SK-N-SH (cell line): ENCODE results near the gene TUBGCP3. TPM values are rescaled to one million over a fixed set of nuclear protein-coding genes. Genes with fewer than 3 reads are reported as not detected.

Experiments used
- CTCF ChIA-PET: fragments of 300-600, 350-600 bp; formaldehyde crosslinking; extraction: SDS; loops from one replicate; lab custom pipeline; 2021; lab: Yijun Ruan, JAX
- POLR2A ChIA-PET: fragments of 350-600 bp; sonication (Branson Sonifier 250); formaldehyde crosslinking; extraction: SDS; loops from one replicate; lab custom pipeline; 2020; ENCODE audit warnings: antibody characterized with exemption, inconsistent platforms; lab: Yijun Ruan, JAX
- DNase-seq: peaks from one replicate; pipeline ENCODE4 v3.0.0; 2012
- H2AFZ ChIP-seq: fragments of 200-600 bp; sonication (generic); 2 replicates; pipeline ENCODE4 v1.8.1; 2016; ENCODE audit warnings: antibody characterized with exemption, mild to moderate bottlenecking, low read depth
- H3F3A ChIP-seq: fragments of 200-600 bp; sonication (generic); replicated peaks from 2 replicates; pipeline ENCODE3; 2016; ENCODE audit warnings: antibody characterized with exemption, mild to moderate bottlenecking; ENCODE audit not compliant: insufficient read depth
- H3K27ac ChIP-seq, 2 experiments: fragments of 200-500 bp in 1 of 2; fragments of 200-600 bp in 1 of 2; sonication (Bioruptor generic) in 1 of 2; sonication (generic), shearing (Covaris generic) in 1 of 2; 2 replicates each; pipeline versions ENCODE4 v1.5.1 to v1.6.1; 2014 to 2016; ENCODE audit warnings: low read depth in 2 of 2, inconsistent platforms in 1 of 2, low read length in 1 of 2, mild to moderate bottlenecking in 1 of 2, mixed read lengths in 1 of 2
- H3K27me3 ChIP-seq: fragments of 200-600 bp; sonication (generic), shearing (Covaris generic); 2 replicates; pipeline ENCODE4 v1.6.1; 2016; ENCODE audit warnings: mixed run types; ENCODE audit not compliant: insufficient read depth
- H3K36me3 ChIP-seq, 2 experiments: fragments of 200-500 bp in 1 of 2; fragments of 200-600 bp in 1 of 2; sonication (Bioruptor generic) in 1 of 2; sonication (generic) in 1 of 2; replicated peaks in 1 of 2; 2 replicates each; pipeline versions ENCODE3 to v1.5.1; 2014 to 2016; ENCODE audit warnings: low read length in 1 of 2, mild to moderate bottlenecking in 1 of 2; ENCODE audit not compliant: insufficient read depth in 2 of 2, control insufficient read depth in 1 of 2
- H3K4me1 ChIP-seq, 2 experiments: fragments of 200-500 bp in 1 of 2; fragments of 200-600 bp in 1 of 2; sonication (Bioruptor generic) in 1 of 2; sonication (generic), shearing (Covaris generic) in 1 of 2; 2 replicates each; pipeline versions ENCODE4 v1.5.1 to v1.6.1; 2014 to 2016; ENCODE audit warnings: low read depth in 1 of 2, low read length in 1 of 2, mixed run types in 1 of 2; ENCODE audit not compliant: insufficient read depth in 2 of 2, control insufficient read depth in 1 of 2
- H3K4me2 ChIP-seq: fragments of 200-600 bp; sonication (generic), shearing (Covaris generic); 2 replicates; pipeline ENCODE4 v1.6.1; 2017; ENCODE audit warnings: mixed run types
- H3K4me3 ChIP-seq, 2 experiments: fragments of 200-500 bp in 1 of 2; fragments of 200-600 bp in 1 of 2; sonication (Bioruptor generic) in 1 of 2; sonication (generic), shearing (Covaris generic) in 1 of 2; 2 replicates each; pipeline versions ENCODE4 v1.5.1 to v1.8.1; 2014 to 2016; ENCODE audit warnings: low read depth in 2 of 2, inconsistent platforms in 1 of 2, low read length in 1 of 2, mild to moderate bottlenecking in 1 of 2, mixed read lengths in 1 of 2, moderate library complexity in 1 of 2
- H3K79me2 ChIP-seq: fragments of 200-600 bp; sonication (generic); 2 replicates; pipeline ENCODE4 v1.8.1; 2017; ENCODE audit warnings: mild to moderate bottlenecking; ENCODE audit not compliant: insufficient read depth
- H3K9ac ChIP-seq: fragments of 200-600 bp; sonication (generic); 2 replicates; pipeline ENCODE4 v1.6.1; 2017; ENCODE audit warnings: mixed run types
- H3K9me2 ChIP-seq: fragments of 200-600 bp; sonication (generic); 2 replicates; pipeline ENCODE4 v1.6.1; 2017; ENCODE audit warnings: mixed run types
- H3K9me3 ChIP-seq: fragments of 200-600 bp; sonication (generic); 2 replicates; pipeline ENCODE4 v1.6.1; 2017; ENCODE audit warnings: mixed run types, mild to moderate bottlenecking, moderate library complexity
- H4K20me1 ChIP-seq: fragments of 200-600 bp; sonication (generic); 2 replicates; pipeline ENCODE4 v1.6.1; 2017; ENCODE audit warnings: mild to moderate bottlenecking, mixed run types; ENCODE audit not compliant: insufficient read depth
- CHD2 ChIP-seq: fragments of 150-350 bp; IDR thresholded peaks from 2 replicates; pipeline ENCODE4 v1.6.1; 2018; ENCODE audit warnings: low read length; ENCODE audit not compliant: partially characterized antibody
- EP300 ChIP-seq, 2 experiments: IDR thresholded peaks; 2 replicates each; pipeline versions ENCODE4 v1.4.0 to v1.6.1; 2012; ENCODE audit warnings: borderline replicate concordance in 1 of 2, low read depth in 1 of 2, low read length in 1 of 2
- FOSL2 ChIP-seq: IDR thresholded peaks from 2 replicates; pipeline ENCODE4 v1.4.0; 2012; ENCODE audit warnings: low read depth, mild to moderate bottlenecking, moderate library complexity, borderline replicate concordance
- GABPA ChIP-seq: IDR thresholded peaks from 2 replicates; pipeline ENCODE4 v1.4.0; 2012; ENCODE audit warnings: low read depth, mild to moderate bottlenecking
- GATA2 ChIP-seq: sonication (generic); formaldehyde crosslinking; IDR thresholded peaks from 2 replicates; pipeline ENCODE4 v1.5.0; 2020; ENCODE audit warnings: mild to moderate bottlenecking, missing genetic modification reagents
- MEF2A ChIP-seq: IDR thresholded peaks from 2 replicates; pipeline ENCODE4 v1.4.0; 2012; ENCODE audit warnings: low read depth, borderline replicate concordance
- MXI1 ChIP-seq: IDR thresholded peaks from 2 replicates; pipeline ENCODE4 v1.6.1; 2012; ENCODE audit warnings: mild to moderate bottlenecking, low read depth, low read length, improper control_type of control experiment
- NFIC ChIP-seq: IDR thresholded peaks from 2 replicates; pipeline ENCODE4 v1.4.0; 2012; ENCODE audit warnings: borderline replicate concordance
- RAD21 ChIP-seq: IDR thresholded peaks from 2 replicates; pipeline ENCODE4 v1.6.1; 2012; ENCODE audit warnings: mild to moderate bottlenecking, low read length
- RCOR1 ChIP-seq: fragments of 150-350 bp; IDR thresholded peaks from 2 replicates; pipeline ENCODE4 v1.6.1; 2017; ENCODE audit warnings: antibody characterized with exemption, low read length
- TEAD4 ChIP-seq: IDR thresholded peaks from 2 replicates; pipeline ENCODE4 v1.4.0; 2012; ENCODE audit warnings: mild to moderate bottlenecking, borderline replicate concordance; ENCODE audit not compliant: insufficient read depth
- YY1 ChIP-seq: IDR thresholded peaks from 2 replicates; pipeline ENCODE4 v1.4.0; 2012; ENCODE audit warnings: low read depth, mild to moderate bottlenecking
- WGBS: methylation state at CpG from one replicate; pipeline ENCODE4 v1.1.6; 2017; ENCODE audit warnings: low lambda C conversion rate; 5-methylcytosine and 5-hydroxymethylcytosine counted together
- polyA plus RNA-seq, 3 experiments: library from polyadenylated mRNA; depleted of rRNA; stranded (reverse); fragments of >200 nt; gene quantifications; 2 replicates each; pipeline ENCODE4 v1.2.3, GENCODE V29; 2012
- TF ChIP-seq, protein P1 (sequence below): fragments of 150-350 bp; IDR thresholded peaks from 2 replicates; pipeline ENCODE4 v1.6.1; 2016; ENCODE audit warnings: mild to moderate bottlenecking, low read depth, low read length
- TF ChIP-seq, protein P2 (sequence below): IDR thresholded peaks from 2 replicates; pipeline ENCODE4 v1.4.0; 2012; ENCODE audit warnings: low read depth
- TF ChIP-seq, protein P3 (sequence below): fragments of 150-350 bp; IDR thresholded peaks from 2 replicates; pipeline ENCODE4 v1.6.1; 2017; ENCODE audit warnings: antibody characterized with exemption, low read length, low read depth, borderline replicate concordance
- TF ChIP-seq, protein P4 (sequence below): IDR thresholded peaks from 2 replicates; pipeline ENCODE4; 2012
- TF ChIP-seq, protein P5 (sequence below): IDR thresholded peaks from 2 replicates; pipeline ENCODE4 v1.4.0; 2012; ENCODE audit warnings: low read depth, borderline replicate concordance
- TF ChIP-seq, protein P6 (sequence below): fragments of 200-600 bp; sonication (generic); IDR thresholded peaks from 2 replicates; pipeline ENCODE4 v1.6.1; 2017; ENCODE audit warnings: antibody characterized with exemption, mild to moderate bottlenecking, moderate library complexity

TUBGCP3 gene
- polyA plus RNA-seq, 1 of the 3 experiments (the other 2 are of a cell fraction), result 16.8 TPM

DNA sequence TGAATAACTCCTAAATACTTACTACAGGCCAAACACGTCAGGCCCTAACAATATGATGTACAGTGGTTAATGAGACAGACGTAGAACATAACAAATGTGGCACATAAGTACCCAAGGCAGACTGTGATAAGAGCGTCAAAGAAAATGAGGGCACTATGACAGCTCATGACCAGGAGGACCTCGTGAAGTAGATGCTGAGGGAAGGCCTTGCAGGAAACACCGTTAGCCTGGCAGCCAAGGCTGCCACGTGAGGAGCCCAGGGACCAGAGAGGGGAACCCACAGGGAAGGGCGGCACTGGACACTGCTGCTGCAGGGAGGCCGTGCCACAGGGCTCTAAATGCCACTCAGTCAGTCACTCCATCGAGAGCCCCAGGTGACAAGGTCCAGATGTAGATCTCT lies 5.7 kb downstream of the TUBGCP3 start:
- peaks cover 98% of the 10 kb centered on the region for H3K79me2 ChIP-seq
- no peak for DNase-seq
- no peaks in the 10 kb centered on the region for H3K36me3 ChIP-seq
- no peak overlapping the region for H3K4me3 ChIP-seq
- no peak overlapping the region; a peak in 1 of 4 replicates for H3K27ac ChIP-seq
- peaks cover 9% of the 10 kb centered on the region for H3F3A ChIP-seq
- H3K27me3 ChIP-seq, result no peaks in the 10 kb centered on the region
- TF ChIP-seq, protein P1, sequence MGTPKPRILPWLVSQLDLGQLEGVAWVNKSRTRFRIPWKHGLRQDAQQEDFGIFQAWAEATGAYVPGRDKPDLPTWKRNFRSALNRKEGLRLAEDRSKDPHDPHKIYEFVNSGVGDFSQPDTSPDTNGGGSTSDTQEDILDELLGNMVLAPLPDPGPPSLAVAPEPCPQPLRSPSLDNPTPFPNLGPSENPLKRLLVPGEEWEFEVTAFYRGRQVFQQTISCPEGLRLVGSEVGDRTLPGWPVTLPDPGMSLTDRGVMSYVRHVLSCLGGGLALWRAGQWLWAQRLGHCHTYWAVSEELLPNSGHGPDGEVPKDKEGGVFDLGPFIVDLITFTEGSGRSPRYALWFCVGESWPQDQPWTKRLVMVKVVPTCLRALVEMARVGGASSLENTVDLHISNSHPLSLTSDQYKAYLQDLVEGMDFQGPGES, result no peak
- TF ChIP-seq, protein P2, sequence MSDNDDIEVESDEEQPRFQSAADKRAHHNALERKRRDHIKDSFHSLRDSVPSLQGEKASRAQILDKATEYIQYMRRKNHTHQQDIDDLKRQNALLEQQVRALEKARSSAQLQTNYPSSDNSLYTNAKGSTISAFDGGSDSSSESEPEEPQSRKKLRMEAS, result no peak
- TF ChIP-seq FOSL2 (no peak), RCOR1 (no peak), GATA2 (CRISPR knock-in tag) (no peak), NFIC (no peak), RAD21 (no peak), CHD2 (no peak), MXI1 (no peak), MEF2A (no peak), EP300 (IDR thresholded peaks at IDR 0.05; ENCODE audit: borderline replicate concordance in 1 of 2, low read depth in 1 of 2, low read length in 1 of 2) (no peak), YY1 (no peak), TEAD4 (no peak), GABPA (no peak)
- TF ChIP-seq, protein P3, sequence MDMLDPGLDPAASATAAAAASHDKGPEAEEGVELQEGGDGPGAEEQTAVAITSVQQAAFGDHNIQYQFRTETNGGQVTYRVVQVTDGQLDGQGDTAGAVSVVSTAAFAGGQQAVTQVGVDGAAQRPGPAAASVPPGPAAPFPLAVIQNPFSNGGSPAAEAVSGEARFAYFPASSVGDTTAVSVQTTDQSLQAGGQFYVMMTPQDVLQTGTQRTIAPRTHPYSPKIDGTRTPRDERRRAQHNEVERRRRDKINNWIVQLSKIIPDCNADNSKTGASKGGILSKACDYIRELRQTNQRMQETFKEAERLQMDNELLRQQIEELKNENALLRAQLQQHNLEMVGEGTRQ, result no peak
- TF ChIP-seq, protein P4, sequence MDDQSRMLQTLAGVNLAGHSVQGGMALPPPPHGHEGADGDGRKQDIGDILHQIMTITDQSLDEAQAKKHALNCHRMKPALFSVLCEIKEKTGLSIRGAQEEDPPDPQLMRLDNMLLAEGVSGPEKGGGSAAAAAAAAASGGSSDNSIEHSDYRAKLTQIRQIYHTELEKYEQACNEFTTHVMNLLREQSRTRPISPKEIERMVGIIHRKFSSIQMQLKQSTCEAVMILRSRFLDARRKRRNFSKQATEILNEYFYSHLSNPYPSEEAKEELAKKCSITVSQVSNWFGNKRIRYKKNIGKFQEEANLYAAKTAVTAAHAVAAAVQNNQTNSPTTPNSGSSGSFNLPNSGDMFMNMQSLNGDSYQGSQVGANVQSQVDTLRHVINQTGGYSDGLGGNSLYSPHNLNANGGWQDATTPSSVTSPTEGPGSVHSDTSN, result no peak
- TF ChIP-seq, protein P5, sequence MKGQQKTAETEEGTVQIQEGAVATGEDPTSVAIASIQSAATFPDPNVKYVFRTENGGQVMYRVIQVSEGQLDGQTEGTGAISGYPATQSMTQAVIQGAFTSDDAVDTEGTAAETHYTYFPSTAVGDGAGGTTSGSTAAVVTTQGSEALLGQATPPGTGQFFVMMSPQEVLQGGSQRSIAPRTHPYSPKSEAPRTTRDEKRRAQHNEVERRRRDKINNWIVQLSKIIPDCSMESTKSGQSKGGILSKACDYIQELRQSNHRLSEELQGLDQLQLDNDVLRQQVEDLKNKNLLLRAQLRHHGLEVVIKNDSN, result no peak
- TF ChIP-seq, protein P6, sequence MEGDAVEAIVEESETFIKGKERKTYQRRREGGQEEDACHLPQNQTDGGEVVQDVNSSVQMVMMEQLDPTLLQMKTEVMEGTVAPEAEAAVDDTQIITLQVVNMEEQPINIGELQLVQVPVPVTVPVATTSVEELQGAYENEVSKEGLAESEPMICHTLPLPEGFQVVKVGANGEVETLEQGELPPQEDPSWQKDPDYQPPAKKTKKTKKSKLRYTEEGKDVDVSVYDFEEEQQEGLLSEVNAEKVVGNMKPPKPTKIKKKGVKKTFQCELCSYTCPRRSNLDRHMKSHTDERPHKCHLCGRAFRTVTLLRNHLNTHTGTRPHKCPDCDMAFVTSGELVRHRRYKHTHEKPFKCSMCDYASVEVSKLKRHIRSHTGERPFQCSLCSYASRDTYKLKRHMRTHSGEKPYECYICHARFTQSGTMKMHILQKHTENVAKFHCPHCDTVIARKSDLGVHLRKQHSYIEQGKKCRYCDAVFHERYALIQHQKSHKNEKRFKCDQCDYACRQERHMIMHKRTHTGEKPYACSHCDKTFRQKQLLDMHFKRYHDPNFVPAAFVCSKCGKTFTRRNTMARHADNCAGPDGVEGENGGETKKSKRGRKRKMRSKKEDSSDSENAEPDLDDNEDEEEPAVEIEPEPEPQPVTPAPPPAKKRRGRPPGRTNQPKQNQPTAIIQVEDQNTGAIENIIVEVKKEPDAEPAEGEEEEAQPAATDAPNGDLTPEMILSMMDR, result no peak
- no peak overlapping the region for H2AFZ ChIP-seq
- POLR2A ChIA-PET, result no interaction called here
- no peak overlapping the region for H3K9ac ChIP-seq
- WGBS, result 93% methylated on average over 9 of the region's 9 CpGs
- peaks cover 13% of the 10 kb centered on the region; the same call in 1 of the 2 replicates for H4K20me1 ChIP-seq
- CTCF ChIA-PET, result interaction anchor here (1.5 kb wide), 1 partner anchor 23 kb away, joined by 4 read pairs; no protein-coding TSS in a partner anchor
- no peaks in the 10 kb centered on the region for H3K9me2 ChIP-seq
- H3K4me2 ChIP-seq, result no peak overlapping the region
- peaks cover 4 to 12% of the 10 kb centered on the region in 2 experiments; a peak in 3 of 4 replicates for H3K4me1 ChIP-seq
- no peaks in the 10 kb centered on the region for H3K9me3 ChIP-seq
